Muscle layer of colon (tissue), 2 donors: ENCODE results near the gene LCN2.

Experiments
- H3K27ac ChIP-seq: one replicate; pipeline ENCODE4 v1.7.0; 2013; ENCODE audit warnings: low read depth, mild to moderate bottlenecking, low read length, moderate library complexity
- H3K27me3 ChIP-seq, 2 donors: one replicate each; pipeline ENCODE4 v1.7.0; 2013; ENCODE audit warnings: low read length in 2 of 2, mild to moderate bottlenecking in 2 of 2; ENCODE audit not compliant: insufficient read depth in 2 of 2, control insufficient read depth in 1 of 2
- H3K36me3 ChIP-seq: one replicate; pipeline ENCODE4 v1.7.0; 2013; ENCODE audit warnings: mild to moderate bottlenecking, low read length; ENCODE audit not compliant: insufficient read depth
- H3K4me1 ChIP-seq: one replicate; pipeline ENCODE4 v1.7.0; 2013; ENCODE audit warnings: mild to moderate bottlenecking, low read length; ENCODE audit not compliant: insufficient read depth
- H3K4me3 ChIP-seq, 2 donors: one replicate each; pipeline ENCODE4 v1.7.0; 2013; ENCODE audit warnings: low read length in 2 of 2, low read depth in 1 of 2, mild to moderate bottlenecking in 1 of 2, moderate library complexity in 1 of 2
- H3K9ac ChIP-seq: one replicate; pipeline ENCODE4 v1.7.0; 2013; ENCODE audit warnings: low read length
- H3K9me3 ChIP-seq: one replicate; pipeline ENCODE4 v1.7.0; 2013; ENCODE audit warnings: mild to moderate bottlenecking, low read length
- donor health status: abdominal sarcoma.
- donor health status: Adenocarcinoma of cecum.

LCN2 gene

GRCh38 chr9:128136816-128137793 lies 12.1 kb upstream of the LCN2 start:
- H3K9me3 ChIP-seq = no peaks in the 10 kb centered on the region
- H3K4me1 ChIP-seq = no peaks in the 10 kb centered on the region
- H3K9ac ChIP-seq = no peak overlapping the region
- no peaks in the 10 kb centered on the region for H3K36me3 ChIP-seq
- no peaks in the 10 kb centered on the region for H3K27me3 ChIP-seq
- no peak overlapping the region for H3K4me3 ChIP-seq
- no peak overlapping the region for H3K27ac ChIP-seq

DNA sequence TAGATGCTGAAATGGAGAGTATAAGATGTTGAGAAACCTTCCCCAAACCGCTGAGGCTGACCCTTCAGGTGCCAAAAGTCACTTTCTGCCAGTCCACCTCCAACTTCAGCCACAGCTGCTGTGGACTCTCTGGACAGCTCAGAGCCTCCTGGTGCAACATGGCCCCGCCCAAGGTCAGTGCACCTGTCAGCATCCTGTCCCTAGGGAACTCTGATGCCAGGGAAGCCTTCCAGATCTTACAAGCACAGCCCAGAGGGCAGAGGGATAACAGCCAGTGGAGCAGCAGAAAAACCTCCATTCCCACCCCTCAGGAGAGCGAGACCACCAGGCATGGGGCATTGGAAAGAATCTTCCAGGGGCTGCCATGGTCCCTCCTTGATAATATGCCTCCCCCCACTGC lies 11.3 kb upstream of the LCN2 start:
- Histone ChIP-seq H3K27ac (no peak overlapping the region), H3K4me1 (no peaks in the 10 kb centered on the region), H3K9me3 (no peaks in the 10 kb centered on the region), H3K27me3 (no peaks in the 10 kb centered on the region), H3K4me3 (no peak overlapping the region), H3K9ac (no peak overlapping the region), H3K36me3 (no peaks in the 10 kb centered on the region)

GRCh38 chr9:128139621-128140020 lies 9.6 kb upstream of the LCN2 start:
- Histone ChIP-seq H3K27ac (no peak overlapping the region), H3K4me3 (no peak overlapping the region), H3K4me1 (no peaks in the 10 kb centered on the region), H3K36me3 (no peaks in the 10 kb centered on the region), H3K27me3 (no peaks in the 10 kb centered on the region), H3K9me3 (no peaks in the 10 kb centered on the region), H3K9ac (no peak overlapping the region)

DNA sequence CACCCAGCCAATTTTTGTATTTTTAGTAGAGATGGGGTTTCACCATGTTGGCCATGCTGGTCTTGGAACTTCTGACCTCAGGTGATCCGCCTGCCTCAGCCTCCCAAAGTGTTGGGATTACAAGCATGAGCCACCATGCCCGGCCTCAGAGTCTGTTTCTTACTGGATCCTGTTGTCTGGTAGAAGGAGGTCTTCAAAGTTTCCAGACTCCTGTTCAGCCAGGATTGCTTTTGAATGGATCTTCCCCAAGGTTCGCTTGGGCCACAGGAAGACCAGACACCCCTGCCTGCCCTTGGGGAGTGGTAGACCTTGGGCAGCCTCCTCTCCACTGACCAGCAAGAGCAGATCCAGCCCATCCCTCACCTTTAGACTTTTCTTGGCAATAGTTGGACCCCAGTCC lies 7.6 kb upstream of the LCN2 start:
- no peak overlapping the region for H3K27ac ChIP-seq
- H3K9ac ChIP-seq = no peak overlapping the region
- H3K36me3 ChIP-seq = no peaks in the 10 kb centered on the region
- H3K9me3 ChIP-seq = no peaks in the 10 kb centered on the region
- no peaks in the 10 kb centered on the region for H3K27me3 ChIP-seq
- no peaks in the 10 kb centered on the region for H3K4me1 ChIP-seq
- H3K4me3 ChIP-seq = no peak overlapping the region

DNA sequence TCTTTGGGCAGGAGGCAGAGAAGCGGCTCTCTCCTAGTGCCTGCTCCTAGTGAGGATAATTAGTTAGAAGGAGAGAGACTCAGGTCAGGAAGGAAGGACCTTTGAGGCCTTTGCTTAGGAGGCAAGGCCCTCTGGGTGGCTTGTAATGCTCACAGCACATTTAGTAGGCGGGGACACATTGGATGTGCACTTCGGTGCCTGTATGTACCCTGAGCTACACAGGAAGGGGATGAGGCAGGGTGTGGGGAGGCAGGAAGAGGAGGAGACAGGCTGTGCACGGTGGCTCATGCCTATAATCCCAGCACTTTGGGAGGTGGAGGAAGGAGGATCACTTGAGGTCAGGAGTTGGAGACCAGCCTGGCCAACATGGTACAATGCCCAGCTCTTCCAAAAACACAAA lies 7.2 kb upstream of the LCN2 start:
- Histone ChIP-seq H3K9ac (no peak overlapping the region), H3K27me3 (no peaks in the 10 kb centered on the region), H3K36me3 (no peaks in the 10 kb centered on the region), H3K9me3 (no peaks in the 10 kb centered on the region), H3K4me3 (no peak overlapping the region), H3K4me1 (no peaks in the 10 kb centered on the region), H3K27ac (no peak overlapping the region)

GRCh38 chr9:128142596-128142995 lies 6.7 kb upstream of the LCN2 start:
- H3K9ac ChIP-seq = no peak overlapping the region
- H3K4me1 ChIP-seq = no peaks in the 10 kb centered on the region
- H3K4me3 ChIP-seq = no peak overlapping the region
- H3K27ac ChIP-seq = no peak overlapping the region
- no peaks in the 10 kb centered on the region for H3K9me3 ChIP-seq
- H3K27me3 ChIP-seq = no peaks in the 10 kb centered on the region
- no peaks in the 10 kb centered on the region for H3K36me3 ChIP-seq

GRCh38 chr9:128143525-128144238 lies 5.6 kb upstream of the LCN2 start:
- Histone ChIP-seq H3K4me3 (no peak overlapping the region), H3K27ac (no peak overlapping the region), H3K27me3 (no peaks in the 10 kb centered on the region)

GRCh38 chr9:128144239-128145181 lies 4.7 kb upstream of the LCN2 start:
- Histone ChIP-seq H3K9me3 (no peaks in the 10 kb centered on the region), H3K36me3 (no peaks in the 10 kb centered on the region), H3K9ac (no peak overlapping the region), H3K4me3 (no peak overlapping the region), H3K27ac (no peak overlapping the region), H3K27me3 (no peaks in the 10 kb centered on the region), H3K4me1 (peaks cover 4% of the 10 kb centered on the region)

More at GRCh38 chr9:128143525-128144238, 5.6 kb upstream of the LCN2 start:
- Histone ChIP-seq H3K4me1 (peaks cover under 1% of the 10 kb centered on the region), H3K9ac (no peak overlapping the region), H3K36me3 (no peaks in the 10 kb centered on the region), H3K9me3 (no peaks in the 10 kb centered on the region)

- Histone ChIP-seq H3K4me1 (peaks cover 4% of the 10 kb centered on the region), H3K9ac (no peak overlapping the region)
Measured at GRCh38 chr9:128145536-128145935, 3.7 kb upstream of the LCN2 start.

DNA sequence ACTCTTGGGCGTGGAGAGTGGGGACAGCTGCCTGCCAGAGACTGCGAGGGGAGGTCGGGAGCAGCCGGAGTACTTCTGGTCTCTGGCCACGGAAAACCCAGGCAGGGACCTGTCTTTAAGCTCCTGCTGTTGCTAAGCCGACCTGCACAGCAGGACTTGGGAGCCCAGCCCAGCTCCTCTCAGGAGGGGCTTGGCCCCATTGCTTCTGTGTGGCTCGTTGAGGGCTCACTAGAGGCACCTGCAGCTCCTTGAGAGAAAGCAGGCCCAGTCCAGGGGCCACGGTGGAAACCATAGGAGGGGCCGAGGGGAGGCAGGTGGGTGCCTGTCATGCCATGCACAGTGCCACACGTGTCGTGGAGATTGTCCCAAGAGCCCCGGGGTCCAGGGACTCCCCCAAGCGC lies 3.3 kb upstream of the LCN2 start:
- no peaks in the 10 kb centered on the region for H3K27me3 ChIP-seq
- no peak overlapping the region for H3K27ac ChIP-seq
- peaks cover 4% of the 10 kb centered on the region for H3K4me1 ChIP-seq
- no peak overlapping the region for H3K9ac ChIP-seq
- H3K36me3 ChIP-seq = no peaks in the 10 kb centered on the region
- no peak overlapping the region for H3K4me3 ChIP-seq
- no peaks in the 10 kb centered on the region for H3K9me3 ChIP-seq

More at GRCh38 chr9:128145536-128145935, 3.7 kb upstream of the LCN2 start:
- Histone ChIP-seq H3K36me3 (no peaks in the 10 kb centered on the region), H3K27ac (no peak overlapping the region), H3K4me3 (no peak overlapping the region), H3K27me3 (no peaks in the 10 kb centered on the region), H3K9me3 (no peaks in the 10 kb centered on the region)

GRCh38 chr9:128146591-128147120 lies 2.6 kb upstream of the LCN2 start:
- Histone ChIP-seq H3K27ac (no peak overlapping the region), H3K4me1 (peaks cover 4% of the 10 kb centered on the region), H3K27me3 (no peaks in the 10 kb centered on the region), H3K4me3 (no peak overlapping the region), H3K9ac (no peak overlapping the region), H3K9me3 (no peaks in the 10 kb centered on the region), H3K36me3 (no peaks in the 10 kb centered on the region)
